ENCODE data around the gene FBXO31.

Gene FBXO31

GRCh38 chr16:87320510-87321227 lies 62.9 kb downstream of the FBXO31 start:
- TF ChIP-seq, protein P1, sequence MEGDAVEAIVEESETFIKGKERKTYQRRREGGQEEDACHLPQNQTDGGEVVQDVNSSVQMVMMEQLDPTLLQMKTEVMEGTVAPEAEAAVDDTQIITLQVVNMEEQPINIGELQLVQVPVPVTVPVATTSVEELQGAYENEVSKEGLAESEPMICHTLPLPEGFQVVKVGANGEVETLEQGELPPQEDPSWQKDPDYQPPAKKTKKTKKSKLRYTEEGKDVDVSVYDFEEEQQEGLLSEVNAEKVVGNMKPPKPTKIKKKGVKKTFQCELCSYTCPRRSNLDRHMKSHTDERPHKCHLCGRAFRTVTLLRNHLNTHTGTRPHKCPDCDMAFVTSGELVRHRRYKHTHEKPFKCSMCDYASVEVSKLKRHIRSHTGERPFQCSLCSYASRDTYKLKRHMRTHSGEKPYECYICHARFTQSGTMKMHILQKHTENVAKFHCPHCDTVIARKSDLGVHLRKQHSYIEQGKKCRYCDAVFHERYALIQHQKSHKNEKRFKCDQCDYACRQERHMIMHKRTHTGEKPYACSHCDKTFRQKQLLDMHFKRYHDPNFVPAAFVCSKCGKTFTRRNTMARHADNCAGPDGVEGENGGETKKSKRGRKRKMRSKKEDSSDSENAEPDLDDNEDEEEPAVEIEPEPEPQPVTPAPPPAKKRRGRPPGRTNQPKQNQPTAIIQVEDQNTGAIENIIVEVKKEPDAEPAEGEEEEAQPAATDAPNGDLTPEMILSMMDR (IDR thresholded peaks at IDR 0.05; ENCODE audit: low read length) = no peak
- TF ChIP-seq EZH2 (IDR thresholded peaks at IDR 0.05; ENCODE audit: borderline replicate concordance, low read length) = no peak
- peaks cover 12% of the 10 kb centered on the region for H3K79me2 ChIP-seq (ENCODE audit: insufficient read depth, low read length)
- H3K4me2 ChIP-seq (ENCODE audit: low read length) = no peak overlapping the region
- no peak overlapping the region for H3K9ac ChIP-seq (ENCODE audit: low read length)
- no peak overlapping the region for H3K4me3 ChIP-seq (ENCODE audit: low read depth, low read length, poor library complexity, severe bottlenecking)
- H4K20me1 ChIP-seq (ENCODE audit: insufficient read depth, low read length) = no peaks in the 10 kb centered on the region
- peaks cover 19% of the 10 kb centered on the region for H3K4me1 ChIP-seq (ENCODE audit: insufficient read depth, low read length, severe bottlenecking)
- no peak overlapping the region for H3K27ac ChIP-seq (ENCODE audit: low read depth, low read length, poor library complexity, severe bottlenecking)
- no peaks in the 10 kb centered on the region for H3K9me2 ChIP-seq (ENCODE audit: low read depth, low read length)
- H2AFZ ChIP-seq (ENCODE audit: low read length) = no peak overlapping the region
- no peaks in the 10 kb centered on the region for H3K27me3 ChIP-seq (ENCODE audit: insufficient read depth, low read length)
- H3K36me3 ChIP-seq (ENCODE audit: insufficient read depth, low read length) = peaks cover 5% of the 10 kb centered on the region; the same call in 1 of the 2 replicates
- no peaks in the 10 kb centered on the region for H3K9me3 ChIP-seq (ENCODE audit: low read length)
- no peaks in the 10 kb centered on the region for H3F3A ChIP-seq (ENCODE audit: insufficient read depth, low read length)

DNA sequence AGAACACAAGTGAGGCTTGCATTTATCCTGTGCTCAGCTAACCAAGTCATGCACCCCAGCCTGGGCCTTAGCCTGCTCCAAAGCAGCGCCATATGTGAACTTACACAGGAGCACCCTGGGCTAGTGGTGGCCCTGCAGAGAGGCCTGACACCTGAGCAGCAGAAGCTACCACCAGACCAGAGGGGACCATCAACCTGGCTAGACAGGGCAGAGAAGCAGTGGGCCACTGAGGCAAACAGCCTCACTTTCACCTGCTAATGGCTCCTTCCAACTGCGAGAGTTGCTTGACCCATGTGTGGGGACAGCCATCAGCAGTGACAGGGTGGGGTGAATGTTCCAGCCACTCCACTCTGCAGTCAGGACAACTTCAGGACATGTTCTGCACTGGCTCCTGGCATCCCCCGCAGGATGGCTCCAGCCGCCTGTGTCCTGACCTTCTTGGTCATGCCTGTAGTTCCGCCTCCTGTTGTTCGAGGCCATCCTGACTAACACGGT lies 63.5 kb downstream of the FBXO31 start:
- H3K4me3 ChIP-seq (ENCODE audit: low read depth, low read length, poor library complexity, severe bottlenecking) = no peak overlapping the region
- H4K20me1 ChIP-seq (ENCODE audit: insufficient read depth, low read length) = no peaks in the 10 kb centered on the region
- TF ChIP-seq EZH2 (IDR thresholded peaks at IDR 0.05; ENCODE audit: borderline replicate concordance, low read length) = no peak
- TF ChIP-seq, protein P1 (IDR thresholded peaks at IDR 0.05; ENCODE audit: low read length) = no peak
- no peaks in the 10 kb centered on the region for H3K9me3 ChIP-seq (ENCODE audit: low read length)
- no peak overlapping the region for H3K4me2 ChIP-seq (ENCODE audit: low read length)
- no peaks in the 10 kb centered on the region for H3K27me3 ChIP-seq (ENCODE audit: insufficient read depth, low read length)
- no peaks in the 10 kb centered on the region for H3K9me2 ChIP-seq (ENCODE audit: low read depth, low read length)
- no peaks in the 10 kb centered on the region for H3F3A ChIP-seq (ENCODE audit: insufficient read depth, low read length)
- H3K36me3 ChIP-seq (ENCODE audit: insufficient read depth, low read length) = peaks cover 5% of the 10 kb centered on the region; the same call in 1 of the 2 replicates
- peaks cover 12% of the 10 kb centered on the region for H3K79me2 ChIP-seq (ENCODE audit: insufficient read depth, low read length)
- no peak overlapping the region for H3K27ac ChIP-seq (ENCODE audit: low read depth, low read length, poor library complexity, severe bottlenecking)
- H3K4me1 ChIP-seq (ENCODE audit: insufficient read depth, low read length, severe bottlenecking) = peaks cover 19% of the 10 kb centered on the region
- no peak overlapping the region for H2AFZ ChIP-seq (ENCODE audit: low read length)
- no peak overlapping the region for H3K9ac ChIP-seq (ENCODE audit: low read length)

GRCh38 chr16:87319011-87319410 lies 64.6 kb downstream of the FBXO31 start:
- H3K4me1 ChIP-seq (ENCODE audit: insufficient read depth, low read length, severe bottlenecking) = peaks cover 19% of the 10 kb centered on the region
- TF ChIP-seq, protein P1 (IDR thresholded peaks at IDR 0.05; ENCODE audit: low read length) = no peak
- no peak for TF ChIP-seq EZH2 (IDR thresholded peaks at IDR 0.05; ENCODE audit: borderline replicate concordance, low read length)
- H3K27ac ChIP-seq (ENCODE audit: low read depth, low read length, poor library complexity, severe bottlenecking) = no peak overlapping the region
- H4K20me1 ChIP-seq (ENCODE audit: insufficient read depth, low read length) = no peaks in the 10 kb centered on the region
- no peaks in the 10 kb centered on the region for H3K9me3 ChIP-seq (ENCODE audit: low read length)
- H3K27me3 ChIP-seq (ENCODE audit: insufficient read depth, low read length) = no peaks in the 10 kb centered on the region
- H2AFZ ChIP-seq (ENCODE audit: low read length) = no peak overlapping the region
- H3F3A ChIP-seq (ENCODE audit: insufficient read depth, low read length) = no peaks in the 10 kb centered on the region
- no peaks in the 10 kb centered on the region for H3K9me2 ChIP-seq (ENCODE audit: low read depth, low read length)
- H3K9ac ChIP-seq (ENCODE audit: low read length) = no peak overlapping the region; the same call in 1 of the 2 replicates
- H3K79me2 ChIP-seq (ENCODE audit: insufficient read depth, low read length) = peaks cover 12% of the 10 kb centered on the region
- peak overlapping the region; percentile 90 for H3K4me2 ChIP-seq (ENCODE audit: low read length)
- peak overlapping the region; percentile 80 for H3K4me3 ChIP-seq (ENCODE audit: low read depth, low read length, poor library complexity, severe bottlenecking)
- H3K36me3 ChIP-seq (ENCODE audit: insufficient read depth, low read length) = peaks cover 5% of the 10 kb centered on the region
